ENCODE measurements around the gene PBX2. TPM values are rescaled to one million over a fixed set of nuclear protein-coding genes. Genes with fewer than 3 reads are reported as not detected.
A peak's percentile ranks its signal among the peaks of the same experiment; 100 is the strongest.

PBX2 gene, protein sequence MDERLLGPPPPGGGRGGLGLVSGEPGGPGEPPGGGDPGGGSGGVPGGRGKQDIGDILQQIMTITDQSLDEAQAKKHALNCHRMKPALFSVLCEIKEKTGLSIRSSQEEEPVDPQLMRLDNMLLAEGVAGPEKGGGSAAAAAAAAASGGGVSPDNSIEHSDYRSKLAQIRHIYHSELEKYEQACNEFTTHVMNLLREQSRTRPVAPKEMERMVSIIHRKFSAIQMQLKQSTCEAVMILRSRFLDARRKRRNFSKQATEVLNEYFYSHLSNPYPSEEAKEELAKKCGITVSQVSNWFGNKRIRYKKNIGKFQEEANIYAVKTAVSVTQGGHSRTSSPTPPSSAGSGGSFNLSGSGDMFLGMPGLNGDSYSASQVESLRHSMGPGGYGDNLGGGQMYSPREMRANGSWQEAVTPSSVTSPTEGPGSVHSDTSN
- 91.9 and 94.0 TPM in 2 replicates for total RNA-seq

GRCh38 chr6:32190054-32190851 is at the start of gene PBX2:
TSS of gene PBX2 (minus strand) at chr6:32190202. CDS start at chr6:32189915, 287 bp downstream.
- H3K9me3 Mint-ChIP-seq = no peaks in the 10 kb centered on the region

DNA sequence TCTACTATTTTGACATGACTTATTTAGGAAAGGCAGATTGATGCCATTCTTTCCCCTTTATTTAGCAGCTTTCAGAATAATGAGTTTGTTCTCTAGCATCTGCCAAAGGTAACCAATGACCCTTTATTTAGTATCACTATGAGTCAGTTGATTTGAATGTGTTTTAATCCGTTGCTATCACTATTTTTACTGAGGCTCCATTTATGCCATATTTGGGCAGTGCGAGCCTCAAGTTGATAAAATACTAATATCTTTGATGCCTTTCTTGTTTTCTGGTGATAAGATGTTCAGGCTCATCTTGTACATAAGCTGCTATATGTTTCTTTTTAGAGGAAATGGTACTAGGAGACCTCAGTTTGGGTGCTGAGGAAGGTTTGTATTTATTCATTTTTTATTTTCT is 49.5 kb upstream of the PBX2 start:
- Mint-ChIP-seq H3K4me3 (no peak overlapping the region), H3K9me3 (no peaks in the 10 kb centered on the region), H3K27me3 (ENCODE audit: insufficient read depth) (peaks cover 12% of the 10 kb centered on the region), H3K36me3 (ENCODE audit: low read depth) (no peaks in the 10 kb centered on the region), H3K4me1 (ENCODE audit: low read depth) (peaks cover 18% of the 10 kb centered on the region), H3K27ac (no peak overlapping the region)
- no peak for DNase-seq (ENCODE audit: low spot score)
- intact Hi-C loops (cut with micrococcal nuclease) = no loop called here

More at GRCh38 chr6:32190054-32190851, at the start of gene PBX2:
- Mint-ChIP-seq H3K27me3 (ENCODE audit: insufficient read depth) (no peaks in the 10 kb centered on the region), H3K4me3 (peak within 1 kb of the TSS; percentile 97), H3K27ac (peak within 1 kb of the TSS; percentile 97), H3K4me1 (ENCODE audit: low read depth) (peaks cover 72% of the 10 kb centered on the region), H3K36me3 (ENCODE audit: low read depth) (peaks cover 27% of the 10 kb centered on the region)
- peak; percentile 75 for DNase-seq (ENCODE audit: low spot score)
- intact Hi-C loops (cut with micrococcal nuclease) = loop anchor here (1.0 to 5.0 kb wide), 4 partner anchors 12 to 378 kb away; partner anchors contain the start of genes EHMT2, FKBPL and RNF5

DNA sequence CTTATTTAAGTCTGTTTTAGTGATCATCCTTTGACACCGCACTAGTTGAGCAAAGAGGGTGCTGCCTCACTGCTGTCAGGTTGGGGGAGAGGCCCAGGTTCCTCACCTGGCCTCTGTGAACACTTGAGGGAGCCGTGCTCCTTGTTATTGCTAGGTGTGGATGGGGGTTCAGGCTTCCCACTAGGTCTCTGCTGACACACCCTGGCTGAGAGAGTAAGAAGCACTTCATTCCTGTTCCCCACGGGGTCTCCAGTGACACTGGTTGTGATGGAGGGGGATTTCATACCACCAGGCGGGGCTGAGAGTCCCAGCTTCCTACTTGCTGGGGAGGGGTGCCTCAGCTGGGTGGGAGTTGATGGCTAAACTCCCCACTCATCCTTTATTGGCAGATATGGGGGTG is 44.9 kb upstream of the PBX2 start:
- intact Hi-C loops (cut with micrococcal nuclease) = no loop called here

GRCh38 chr6:32226434-32226833 is 36.4 kb upstream of the PBX2 start:
- Mint-ChIP-seq H3K4me3 (no peak overlapping the region), H3K9me3 (no peaks in the 10 kb centered on the region), H3K27ac (no peak overlapping the region), H3K27me3 (ENCODE audit: insufficient read depth) (no peaks in the 10 kb centered on the region), H3K36me3 (ENCODE audit: low read depth) (no peaks in the 10 kb centered on the region), H3K4me1 (ENCODE audit: low read depth) (no peaks in the 10 kb centered on the region)
- no peak for DNase-seq (ENCODE audit: low spot score)
- intact Hi-C loops (cut with micrococcal nuclease) = no loop called here

More for the DNA sequence above, 44.9 kb upstream of the PBX2 start:
- Mint-ChIP-seq H3K36me3 (ENCODE audit: low read depth) (no peaks in the 10 kb centered on the region), H3K27me3 (ENCODE audit: insufficient read depth) (peaks cover 4% of the 10 kb centered on the region), H3K27ac (no peak overlapping the region), H3K9me3 (no peaks in the 10 kb centered on the region), H3K4me1 (ENCODE audit: low read depth) (no peaks in the 10 kb centered on the region), H3K4me3 (no peak overlapping the region)
- DNase-seq (ENCODE audit: low spot score) = no peak

- no peak overlapping the region for H3K27ac Mint-ChIP-seq
- no peaks in the 10 kb centered on the region for H3K9me3 Mint-ChIP-seq
- H3K27me3 Mint-ChIP-seq (ENCODE audit: insufficient read depth) = no peaks in the 10 kb centered on the region
- no peaks in the 10 kb centered on the region for H3K36me3 Mint-ChIP-seq (ENCODE audit: low read depth)
- H3K4me1 Mint-ChIP-seq (ENCODE audit: low read depth) = no peaks in the 10 kb centered on the region
- intact Hi-C loops (cut with micrococcal nuclease) = no loop called here
- DNase-seq (ENCODE audit: low spot score) = no peak
- H3K4me3 Mint-ChIP-seq = no peak overlapping the region
These were observed 34.7 kb upstream of the PBX2 start for GRCh38 chr6:32224696-32225095.

- Mint-ChIP-seq H3K4me1 (ENCODE audit: low read depth) (no peaks in the 10 kb centered on the region), H3K27me3 (ENCODE audit: insufficient read depth) (no peaks in the 10 kb centered on the region), H3K27ac (no peak within 1 kb of the TSS), H3K4me3 (no peak within 1 kb of the TSS), H3K9me3 (no peaks in the 10 kb centered on the region), H3K36me3 (ENCODE audit: low read depth) (no peaks in the 10 kb centered on the region)
- no peak for DNase-seq (ENCODE audit: low spot score)
- intact Hi-C loops (cut with micrococcal nuclease) = no loop called here
These were observed 33.5 kb upstream of the PBX2 start, which contains the start of gene NOTCH4 for GRCh38 chr6:32223258-32224235. TSS of gene NOTCH4 (minus strand) at chr6:32224067. CDS start at chr6:32223928, 139 bp downstream.

- intact Hi-C loops (cut with micrococcal nuclease) = no loop called here
- Mint-ChIP-seq H3K9me3 (no peaks in the 10 kb centered on the region), H3K27ac (no peak overlapping the region), H3K4me3 (no peak overlapping the region), H3K36me3 (ENCODE audit: low read depth) (no peaks in the 10 kb centered on the region), H3K27me3 (ENCODE audit: insufficient read depth) (no peaks in the 10 kb centered on the region), H3K4me1 (ENCODE audit: low read depth) (no peaks in the 10 kb centered on the region)
- DNase-seq (ENCODE audit: low spot score) = no peak
These were observed 32.6 kb upstream of the PBX2 start for GRCh38 chr6:32222333-32223230.

- H3K4me1 Mint-ChIP-seq (ENCODE audit: low read depth) = no peaks in the 10 kb centered on the region
- H3K36me3 Mint-ChIP-seq (ENCODE audit: low read depth) = no peaks in the 10 kb centered on the region
- intact Hi-C loops (cut with micrococcal nuclease) = no loop called here
- no peak overlapping the region for H3K4me3 Mint-ChIP-seq
- H3K27me3 Mint-ChIP-seq (ENCODE audit: insufficient read depth) = peaks cover 3% of the 10 kb centered on the region
- H3K9me3 Mint-ChIP-seq = no peaks in the 10 kb centered on the region
- H3K27ac Mint-ChIP-seq = no peak overlapping the region
- no peak for DNase-seq (ENCODE audit: low spot score)
These were observed 30.0 kb upstream of the PBX2 start for GRCh38 chr6:32220021-32220420.

GRCh38 chr6:32218167-32218566 is 28.2 kb upstream of the PBX2 start:
- Mint-ChIP-seq H3K27ac (no peak overlapping the region), H3K4me3 (no peak overlapping the region), H3K27me3 (ENCODE audit: insufficient read depth) (peaks cover 7% of the 10 kb centered on the region), H3K9me3 (no peaks in the 10 kb centered on the region), H3K36me3 (ENCODE audit: low read depth) (no peaks in the 10 kb centered on the region), H3K4me1 (ENCODE audit: low read depth) (no peaks in the 10 kb centered on the region)
- intact Hi-C loops (cut with micrococcal nuclease) = no loop called here
- no peak for DNase-seq (ENCODE audit: low spot score)

- Mint-ChIP-seq H3K27me3 (ENCODE audit: insufficient read depth) (peaks cover 7% of the 10 kb centered on the region), H3K9me3 (no peaks in the 10 kb centered on the region), H3K27ac (no peak overlapping the region), H3K4me1 (ENCODE audit: low read depth) (no peaks in the 10 kb centered on the region), H3K4me3 (no peak overlapping the region), H3K36me3 (ENCODE audit: low read depth) (no peaks in the 10 kb centered on the region)
- DNase-seq (ENCODE audit: low spot score) = no peak
- intact Hi-C loops (cut with micrococcal nuclease) = no loop called here
These were observed 27.0 kb upstream of the PBX2 start for GRCh38 chr6:32216998-32217397.

DNA sequence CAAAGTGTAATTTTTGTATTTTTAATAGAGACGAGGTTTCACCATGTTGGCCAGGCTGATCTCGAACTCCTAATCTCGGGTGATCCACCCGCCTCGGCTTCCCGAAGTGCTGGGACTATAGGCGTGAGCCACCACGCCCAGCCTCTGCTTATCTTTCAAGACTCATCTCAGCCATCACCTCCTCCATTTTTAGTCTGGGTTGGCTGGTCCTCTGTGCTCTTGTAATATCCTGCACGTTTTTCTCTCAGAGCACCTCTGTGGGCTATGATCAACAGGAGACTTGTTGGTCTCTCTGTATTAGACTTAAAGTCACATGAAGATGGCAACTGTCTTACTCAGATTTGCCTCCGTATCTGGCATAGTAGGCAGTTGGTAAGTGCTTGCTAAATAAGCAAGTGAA is 26.3 kb upstream of the PBX2 start:
- Mint-ChIP-seq H3K9me3 (no peaks in the 10 kb centered on the region), H3K4me1 (ENCODE audit: low read depth) (no peaks in the 10 kb centered on the region), H3K4me3 (no peak overlapping the region), H3K27ac (no peak overlapping the region), H3K27me3 (ENCODE audit: insufficient read depth) (peaks cover 9% of the 10 kb centered on the region), H3K36me3 (ENCODE audit: low read depth) (no peaks in the 10 kb centered on the region)
- intact Hi-C loops (cut with micrococcal nuclease) = no loop called here
- DNase-seq (ENCODE audit: low spot score) = no peak

Measured in activated T-helper 1 cell treated with anti-CD3 and anti-CD28 coated beads, Interleukin-12 subunit alpha, Interleukin-12 subunit beta, Interleukin-2, Interleukin-4 antibody, amounts not matched to agents 30 ng/mL and 10 ng/mL and 1 ng/mL, durations not matched to agents 14 hours and 24 hours and 36 hours (primary cell).